Upper lobe of left lung (tissue), 6 donors: Measurements from ENCODE around the gene CYTH3. TPM values are rescaled to one million over a fixed set of nuclear protein-coding genes. Genes with fewer than 3 reads are reported as not detected.
A peak's percentile ranks its signal among the peaks of the same experiment; 100 is the strongest.
"Not testable (repeated sequence)": the region's sequence is repeated elsewhere in the genome, so short reads cannot be mapped to it uniquely, and the experiment has no call there.

Experiments
- ATAC-seq, 2 donors: fragments of 200-7000 bp; cut with Tn5 transposase; one replicate each; pipeline ENCODE4 v1.9.1; 2022; ENCODE audit warnings: mild to moderate bottlenecking in 2 of 2, moderate library complexity in 2 of 2; ENCODE audit not compliant: low FRiP score in 2 of 2
- DNase-seq, 2 donors: peaks; one replicate each; pipeline ENCODE4 v3.0.0-alpha.2; 2019 to 2020
- H3K27ac ChIP-seq, 4 donors: fragments of 200-600 bp; sonication (generic); one replicate each; pipeline ENCODE4 v1.5.1; 2016 to 2019
- H3K27me3 ChIP-seq, 4 donors: fragments of 200-600 bp; sonication (generic); one replicate each; pipeline ENCODE4 v1.5.1; 2017 to 2019
- H3K36me3 ChIP-seq, 4 donors: fragments of 200-600 bp; sonication (generic); one replicate each; pipeline ENCODE4 v1.5.1; 2016 to 2019
- H3K4me1 ChIP-seq, 4 donors: fragments of 200-600 bp; sonication (generic); one replicate each; pipeline ENCODE4 v1.5.1; 2018 to 2019
- H3K4me3 ChIP-seq, 4 donors: fragments of 200-600 bp; sonication (generic); one replicate each; pipeline ENCODE4 v1.5.1; 2017 to 2019; ENCODE audit warnings: mild to moderate bottlenecking in 2 of 4, moderate library complexity in 1 of 4
- H3K9me3 ChIP-seq, 4 donors: fragments of 200-600 bp; sonication (generic); one replicate each; pipeline ENCODE4 v1.5.1; 2018 to 2019
- CTCF ChIP-seq, 6 experiments: fragments of 450-650 bp in 4 of 6; fragments of 200-600 bp in 2 of 6; sonication (generic) in 2 of 6; IDR thresholded peaks; one replicate each; pipeline ENCODE4 v1.5.1; 2016 to 2019; ENCODE audit warnings: antibody characterized with exemption in 6 of 6
- EP300 ChIP-seq, 4 donors: sonication (generic); formaldehyde crosslinking; IDR thresholded peaks; one replicate each; pipeline ENCODE4 v1.5.1; 2017; ENCODE audit warnings: antibody characterized with exemption in 4 of 4, control low read depth in 2 of 4
- POLR2A ChIP-seq, 4 donors: fragments of 450-650 bp; IDR thresholded peaks; one replicate each; pipeline ENCODE4 v1.5.1; 2016 to 2017; ENCODE audit warnings: antibody characterized with exemption in 4 of 4, mild to moderate bottlenecking in 2 of 4
- POLR2AphosphoS5 ChIP-seq, 2 donors: sonication (generic); formaldehyde crosslinking; IDR thresholded peaks; one replicate each; pipeline ENCODE4 v1.5.1; 2017; ENCODE audit warnings: antibody characterized with exemption in 2 of 2
- WGBS, 2 donors: methylation state at CpG; one replicate each; pipeline ENCODE4 v1.1.5; 2017 to 2018; 5-methylcytosine and 5-hydroxymethylcytosine counted together
- total RNA-seq, 6 donors: library from RNA; depleted of rRNA in 4 of 6; stranded (reverse); fragments of >200 nt in 4 of 6; gene quantifications; one replicate each; pipeline versions ENCODE4 v1.1.0 to v1.2.1, GENCODE V29; 2016 to 2021
- donor health status: DM: no; HTN: no; CAD: no; lungs with moderate emphysema.
- donor health status: DM: no; HTN: yes; CAD: no; lungs with severe emphysema.

CYTH3 gene
- total RNA-seq, 6 donors from 2014 or later: 24.2 to 76.5 (median 32.9) TPM

DNA sequence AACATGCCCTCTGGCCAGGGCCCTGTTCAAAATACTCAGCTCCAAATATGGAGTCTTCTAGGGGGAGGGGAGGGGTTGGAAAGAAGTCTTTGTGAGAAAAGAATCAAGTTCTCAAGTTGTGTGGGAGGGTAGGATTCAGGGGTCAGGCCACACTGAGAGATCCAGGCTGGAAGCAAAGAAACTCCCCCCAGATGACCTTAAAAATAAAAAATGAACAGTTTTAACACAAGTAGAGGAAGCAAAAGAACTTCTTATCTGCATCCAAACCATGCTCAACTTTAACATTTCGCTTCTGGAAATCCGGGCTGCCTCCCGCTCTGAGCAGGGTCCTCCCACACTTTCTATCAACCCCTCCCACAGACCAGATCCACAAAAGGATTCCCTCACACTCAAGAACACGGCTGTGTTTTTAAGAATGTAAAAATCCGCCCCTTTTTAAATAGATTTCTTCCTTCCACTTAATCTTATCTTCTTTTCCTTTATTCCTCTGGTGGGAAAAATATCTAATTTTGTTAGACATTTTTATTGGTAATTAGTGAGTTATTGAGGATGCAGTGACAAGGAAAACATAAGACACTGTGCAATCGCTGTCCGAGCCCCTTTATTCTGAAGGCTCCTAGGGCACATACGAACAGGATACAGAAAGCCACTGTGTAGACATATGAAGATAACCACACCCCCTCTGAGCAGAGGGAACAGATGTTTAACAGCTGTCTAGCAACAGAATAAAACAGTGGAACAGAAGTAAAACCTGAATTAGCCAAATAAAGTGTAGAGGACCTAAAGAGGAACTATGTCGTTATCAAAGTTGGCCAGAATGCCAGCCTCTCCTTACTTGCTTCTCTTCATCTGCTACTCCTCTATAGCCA is 43.8 kb downstream of the CYTH3 start:
- Histone ChIP-seq H3K27me3 (no peaks in the 10 kb centered on the region), H3K27ac (peak overlapping the region in 3 of 4 donors; percentile 28 to 37 (median 35)), H3K9me3 (no peaks in the 10 kb centered on the region), H3K4me1 (peaks cover 25 to 64% (median 58%) of the 10 kb centered on the region in 4 donors), H3K4me3 (no peak overlapping the region), H3K36me3 (no peaks in the 10 kb centered on the region)
- DNase-seq (no peak), ATAC-seq (peak; percentile 52 to 78)
- WGBS, 2 donors: 31 to 42% methylated on average over 9 of the region's 9 CpGs
- TF ChIP-seq POLR2A (IDR thresholded peaks at IDR 0.05) (no peak), POLR2AphosphoS5 (IDR thresholded peaks at IDR 0.05) (no peak), CTCF (IDR thresholded peaks at IDR 0.05) (no peak), EP300 (IDR thresholded peaks at IDR 0.05) (no peak)

GRCh38 chr7:6227294-6227846 is 45.1 kb downstream of the CYTH3 start:
- peak overlapping the region in 3 of 4 donors; percentile 17 to 37 (median 28) for H3K27ac ChIP-seq

GRCh38 chr7:6226194-6226799 is 46.1 kb downstream of the CYTH3 start:
- peak in 1 of 2 donors; percentile 62 for ATAC-seq
- no peaks in the 10 kb centered on the region for H3K27me3 ChIP-seq
- no peaks in the 10 kb centered on the region for H3K36me3 ChIP-seq
- H3K4me3 ChIP-seq: no peak overlapping the region
- TF ChIP-seq CTCF (IDR thresholded peaks at IDR 0.05) (no peak), POLR2A (IDR thresholded peaks at IDR 0.05) (no peak), EP300 (IDR thresholded peaks at IDR 0.05) (no peak), POLR2AphosphoS5 (IDR thresholded peaks at IDR 0.05) (no peak)
- peak overlapping the region in 3 of 4 donors; percentile 19 to 48 (median 33) for H3K27ac ChIP-seq
- no peaks in the 10 kb centered on the region for H3K9me3 ChIP-seq
- WGBS, 2 donors: 47 to 57% methylated on average over 3 of the region's 3 CpGs
- DNase-seq: no peak
- peaks cover 16 to 46% (median 42%) of the 10 kb centered on the region in 4 donors for H3K4me1 ChIP-seq

More at GRCh38 chr7:6227294-6227846, 45.1 kb downstream of the CYTH3 start:
- no peak for DNase-seq
- no peak overlapping the region for H3K4me3 ChIP-seq
- peaks cover 17 to 52% (median 47%) of the 10 kb centered on the region in 4 donors for H3K4me1 ChIP-seq
- no peak for ATAC-seq
- no peaks in the 10 kb centered on the region for H3K9me3 ChIP-seq
- H3K27me3 ChIP-seq: no peaks in the 10 kb centered on the region
- no peak for TF ChIP-seq CTCF (IDR thresholded peaks at IDR 0.05)
- TF ChIP-seq EP300 (IDR thresholded peaks at IDR 0.05): no peak
- TF ChIP-seq POLR2AphosphoS5 (IDR thresholded peaks at IDR 0.05): no peak
- no peak for TF ChIP-seq POLR2A (IDR thresholded peaks at IDR 0.05)
- H3K36me3 ChIP-seq: no peaks in the 10 kb centered on the region
- WGBS, 2 donors: 62 to 69% methylated on average over 5 of the region's 5 CpGs

DNA sequence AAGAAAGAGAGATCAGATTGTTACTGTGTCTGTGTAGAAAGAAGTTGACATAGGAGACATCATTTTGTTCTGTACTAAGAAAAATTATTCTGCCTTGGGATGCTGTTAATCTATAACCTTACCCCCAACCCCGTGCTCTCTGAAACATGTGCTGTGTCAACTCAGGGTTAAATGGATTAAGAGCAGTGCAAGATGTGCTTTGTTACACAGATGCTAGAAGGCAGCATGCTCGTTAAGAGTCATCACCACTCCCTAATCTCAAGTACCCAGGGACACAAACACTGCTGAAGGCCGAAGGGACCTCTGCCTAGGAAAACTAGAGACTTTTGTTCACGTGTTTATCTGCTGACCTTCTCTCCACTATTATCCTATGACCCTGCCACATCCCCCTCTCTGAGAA is 49.0 kb downstream of the CYTH3 start:
- peaks cover 17 to 37% (median 31%) of the 10 kb centered on the region in 4 donors for H3K4me1 ChIP-seq

GRCh38 chr7:6223010-6223409 is 49.4 kb downstream of the CYTH3 start:
- H3K27me3 ChIP-seq, H3K36me3 ChIP-seq, H3K27ac ChIP-seq, ATAC-seq, H3K4me3 ChIP-seq, H3K9me3 ChIP-seq: not testable (repeated sequence)
- DNase-seq: peak in 1 of 2 donors; percentile 70
- 91 to 96% methylated on average over 13 to 25 of the region's 25 CpGs for WGBS, 2 donors
- H3K4me1 ChIP-seq: peaks cover 14 to 35% (median 29%) of the 10 kb centered on the region in 4 donors

More for the DNA sequence above, 49.0 kb downstream of the CYTH3 start:
- not testable (repeated sequence) for ATAC-seq, DNase-seq, H3K9me3 ChIP-seq, H3K36me3 ChIP-seq, H3K27me3 ChIP-seq, H3K4me3 ChIP-seq, H3K27ac ChIP-seq
- 60 to 80% methylated on average over 4 of the region's 4 CpGs for WGBS, 2 donors
